GM12892 (cell line): ENCODE data around the gene NCBP3.

Source experiments
- POLR2A ChIP-seq: IDR thresholded peaks from 2 replicates; pipeline ENCODE4 v1.6.1; 2011; ENCODE audit warnings: low read depth, low read length, control low read depth
- POLR2AphosphoS5 ChIP-seq: IDR thresholded peaks from 2 replicates; pipeline ENCODE4 v1.6.1; 2011; ENCODE audit warnings: low read depth, low read length, control low read depth

GRCh38 chr17:3885970-3886369 lies 39.9 kb upstream of the NCBP3 start:
- no peak for TF ChIP-seq POLR2A
- no peak for TF ChIP-seq POLR2AphosphoS5
